AG09319 (cell line): ENCODE measurements around the gene IL36A.

Source experiments
- DNase-seq: peaks from one replicate; pipeline ENCODE4 v3.0.0-alpha.2; 2010; ENCODE audit warnings: low read depth; ENCODE audit errors: extremely low read depth
- CTCF ChIP-seq: IDR thresholded peaks from 2 replicates; pipeline ENCODE4 v1.5.1; 2011; ENCODE audit warnings: low read depth, mild to moderate bottlenecking, inconsistent platforms, low read length, moderate library complexity

Gene IL36A

GRCh38 chr2:113039719-113040118 is 34.5 kb downstream of the IL36A start:
- DNase-seq: no peak
- no peak for TF ChIP-seq CTCF

- no peak for DNase-seq
- TF ChIP-seq CTCF: no peak
Observed at GRCh38 chr2:113041871-113042270, 36.6 kb downstream of the IL36A start.

- TF ChIP-seq CTCF: no peak
- no peak for DNase-seq
Observed at GRCh38 chr2:113046465-113046864, 41.2 kb downstream of the IL36A start.

- TF ChIP-seq CTCF: no peak
- no peak for DNase-seq
Observed at GRCh38 chr2:113050921-113051895, 45.9 kb downstream of the IL36A start.

GRCh38 chr2:113052396-113052917 is 47.2 kb downstream of the IL36A start, which contains the start of gene IL36B:
IL36B (minus strand) TSS chr2:113052867.
- TF ChIP-seq CTCF: no peak
- no peak for DNase-seq

GRCh38 chr2:113053666-113054065 is 48.4 kb downstream of the IL36A start:
- no peak for TF ChIP-seq CTCF
- DNase-seq: no peak

GRCh38 chr2:113054066-113054465 is 48.8 kb downstream of the IL36A start:
- TF ChIP-seq CTCF: no peak
- no peak for DNase-seq
